ENCODE measurements around the gene HS3ST4.

The HS3ST4 gene

DNA sequence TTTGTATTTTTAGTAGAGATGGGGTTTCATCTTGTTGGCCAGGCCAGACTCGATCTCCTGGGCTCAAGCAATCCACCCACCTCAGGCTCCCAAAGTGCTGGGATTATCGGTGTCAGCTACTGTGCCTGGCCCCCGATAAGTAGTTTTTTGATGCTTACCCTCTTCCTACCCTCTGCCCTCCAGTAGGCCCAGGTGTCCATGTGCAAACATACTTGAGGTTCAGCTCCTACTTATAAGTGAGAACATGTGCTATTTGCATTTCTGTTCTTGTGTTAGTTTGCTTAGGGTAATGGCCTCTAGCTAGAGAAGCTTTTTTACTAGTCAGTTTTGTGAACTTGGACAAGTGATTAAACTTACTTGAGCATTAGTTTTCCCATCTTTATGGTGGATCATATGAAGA lies 136.8 kb downstream of the HS3ST4 start:
- DNase-seq: no peak

DNA sequence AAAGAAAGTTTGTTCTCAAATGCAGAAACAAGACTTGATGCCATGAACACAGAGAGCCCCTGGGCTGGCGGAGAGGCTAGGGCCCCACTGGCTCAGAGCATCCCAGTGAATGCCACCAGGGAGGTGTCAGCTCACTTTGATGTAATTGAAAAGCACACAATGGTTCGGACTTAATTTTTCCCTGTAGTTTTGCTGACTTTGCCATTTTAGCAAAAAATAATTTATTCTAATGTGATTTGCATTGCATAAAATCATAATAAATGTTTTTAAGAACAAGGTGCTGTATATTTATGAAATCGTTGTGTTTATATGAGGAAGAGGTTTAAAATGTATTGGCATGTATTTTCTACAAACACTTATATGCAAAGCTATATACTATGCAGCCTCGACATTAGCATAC lies 140.5 kb downstream of the HS3ST4 start:
- DNase-seq: no peak

- no peak for DNase-seq
Measured at GRCh38 chr16:25834101-25834500, 142.3 kb downstream of the HS3ST4 start.

- peak; percentile 36 to 55 (median 50) for DNase-seq
Measured at GRCh38 chr16:25835126-25835525, 143.4 kb downstream of the HS3ST4 start.

GRCh38 chr16:25838724-25839186 lies 147.0 kb downstream of the HS3ST4 start:
- DNase-seq: peak; percentile 45 to 79 (median 71)

GRCh38 chr16:25841761-25842160 lies 150.0 kb downstream of the HS3ST4 start:
- DNase-seq: no peak

DNA sequence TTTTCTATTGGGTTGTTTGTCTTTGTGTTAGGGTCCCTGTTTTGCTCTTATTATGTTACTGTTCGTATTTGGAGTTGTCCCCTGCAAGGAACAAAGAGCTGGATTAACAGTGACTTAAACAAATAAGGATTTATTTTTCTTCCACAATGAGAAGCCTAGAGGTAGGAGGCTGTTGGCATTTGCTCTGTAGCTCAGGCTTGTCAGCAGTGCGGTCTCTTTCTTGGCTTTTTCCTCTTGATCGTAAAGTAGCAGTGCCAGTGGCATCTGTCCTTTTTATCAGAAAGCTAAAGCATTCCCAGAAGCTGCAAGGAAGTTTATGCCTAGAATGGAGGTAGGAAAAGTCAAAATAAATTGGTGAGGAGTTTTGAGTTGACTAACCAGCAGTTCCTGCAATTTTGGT lies 154.1 kb downstream of the HS3ST4 start:
- DNase-seq: no peak

DNA sequence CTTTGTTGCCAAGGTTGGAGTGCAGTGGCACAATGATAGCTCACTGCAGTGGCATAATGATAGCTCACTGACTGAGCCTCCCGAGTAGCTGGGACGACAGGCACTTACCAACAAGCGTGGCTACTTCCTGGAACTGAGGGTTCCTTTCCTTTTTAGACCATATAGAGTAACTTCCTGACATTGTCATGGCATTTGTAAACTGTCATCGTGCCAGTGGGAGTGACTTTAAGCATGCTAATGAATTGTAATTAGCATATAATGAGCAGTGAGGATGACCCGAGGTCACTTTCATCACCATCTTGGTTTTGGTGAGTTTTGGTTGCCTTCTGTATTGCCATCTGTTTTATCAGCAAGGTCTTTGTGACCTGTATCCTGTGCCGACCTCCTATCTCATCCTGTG lies 162.4 kb downstream of the HS3ST4 start:
- no peak for DNase-seq

- no peak for DNase-seq
Measured at GRCh38 chr16:25855063-25855462, 163.3 kb downstream of the HS3ST4 start.

GRCh38 chr16:25855818-25856217 lies 164.1 kb downstream of the HS3ST4 start:
- no peak for DNase-seq

DNA sequence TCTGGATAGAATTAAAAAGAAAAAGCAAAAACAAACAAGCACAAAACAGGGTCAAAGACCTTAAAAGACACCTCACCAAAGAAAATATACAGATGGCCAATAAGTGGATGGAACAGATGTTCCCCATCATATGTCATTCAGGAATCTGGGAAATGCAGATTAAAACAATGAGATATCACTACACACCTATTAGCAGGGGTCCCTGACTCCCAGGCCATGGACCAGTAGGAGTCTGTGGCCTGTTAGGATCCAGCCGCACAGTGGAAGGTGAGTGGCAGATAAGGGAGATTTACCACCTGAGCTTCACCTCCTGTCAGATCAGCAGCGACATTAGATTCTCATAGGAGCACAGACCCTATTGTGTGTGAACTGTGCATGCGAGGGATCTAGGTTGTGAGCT lies 167.9 kb downstream of the HS3ST4 start:
- DNase-seq: no peak

DNA sequence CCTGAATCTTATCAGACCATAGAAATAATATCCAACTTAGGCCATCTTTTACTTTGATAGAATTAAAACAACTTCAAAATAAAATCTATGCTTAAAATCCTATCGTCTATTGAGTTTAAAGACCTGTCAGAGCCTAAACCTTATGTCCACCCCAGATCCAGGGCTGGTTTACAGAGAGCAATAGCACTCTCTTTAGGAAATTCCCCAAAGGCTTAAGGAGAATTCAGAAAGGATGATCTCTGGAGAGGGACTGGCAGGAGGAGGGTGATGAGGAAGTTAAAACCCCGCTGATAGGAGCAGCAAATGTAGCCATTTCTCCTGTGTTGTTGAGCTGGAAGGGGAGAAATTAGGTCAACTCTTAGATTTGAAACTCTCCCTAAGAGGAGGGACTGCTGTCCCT lies 175.3 kb downstream of the HS3ST4 start:
- no peak for DNase-seq

DNA sequence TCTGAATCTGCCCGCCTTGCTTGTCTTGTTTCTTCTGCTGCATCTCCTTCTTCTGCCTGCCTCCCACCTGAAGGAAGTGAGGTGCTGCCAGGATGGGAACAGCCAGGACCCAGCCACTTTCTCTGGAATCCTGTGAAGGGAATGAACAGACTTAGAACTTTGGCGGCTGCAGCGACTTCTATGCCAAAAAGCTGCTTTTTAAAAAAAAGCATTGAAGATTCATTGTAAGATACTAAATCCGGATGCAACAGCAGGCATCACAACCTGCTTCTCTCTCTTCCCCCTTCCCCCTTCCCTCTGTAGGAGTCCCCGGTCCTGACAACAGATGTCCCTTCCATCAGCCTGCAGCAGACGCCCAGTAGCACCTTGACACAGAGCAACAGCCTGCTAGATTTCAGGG lies 176.3 kb downstream of the HS3ST4 start:
- no peak for DNase-seq

DNA sequence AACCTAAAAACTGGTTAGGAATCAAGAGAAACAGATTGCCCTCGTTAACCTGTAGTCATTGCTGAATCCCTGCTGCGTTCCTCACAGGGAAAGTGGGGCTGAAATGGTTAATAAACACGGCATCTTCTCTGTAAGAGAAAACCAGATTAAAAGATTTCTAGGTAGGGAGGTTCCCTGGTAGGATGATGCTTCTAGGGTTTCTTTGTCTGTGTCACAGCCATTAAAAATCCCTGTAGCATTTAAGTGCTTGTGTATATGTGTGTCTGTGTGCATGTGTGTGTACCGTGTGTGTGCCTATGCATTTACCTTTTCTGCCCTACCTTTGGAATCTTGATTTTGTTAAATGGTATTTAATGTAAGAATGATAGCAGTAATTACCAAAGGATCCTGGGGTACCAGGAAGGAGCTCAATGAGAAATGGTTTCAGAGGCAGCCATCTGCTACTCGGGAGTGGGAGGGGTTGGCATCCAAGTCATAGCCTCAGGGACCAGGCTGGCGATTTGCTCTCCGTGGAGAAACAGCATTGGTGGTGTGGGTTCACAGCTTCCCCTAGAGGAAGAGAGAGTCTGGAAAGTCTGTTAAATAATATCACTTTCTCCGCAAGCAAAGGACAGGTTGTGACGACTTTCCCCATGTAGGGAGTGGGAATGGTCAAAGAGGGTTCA lies 177.1 kb downstream of the HS3ST4 start:
- no peak for DNase-seq

DNA sequence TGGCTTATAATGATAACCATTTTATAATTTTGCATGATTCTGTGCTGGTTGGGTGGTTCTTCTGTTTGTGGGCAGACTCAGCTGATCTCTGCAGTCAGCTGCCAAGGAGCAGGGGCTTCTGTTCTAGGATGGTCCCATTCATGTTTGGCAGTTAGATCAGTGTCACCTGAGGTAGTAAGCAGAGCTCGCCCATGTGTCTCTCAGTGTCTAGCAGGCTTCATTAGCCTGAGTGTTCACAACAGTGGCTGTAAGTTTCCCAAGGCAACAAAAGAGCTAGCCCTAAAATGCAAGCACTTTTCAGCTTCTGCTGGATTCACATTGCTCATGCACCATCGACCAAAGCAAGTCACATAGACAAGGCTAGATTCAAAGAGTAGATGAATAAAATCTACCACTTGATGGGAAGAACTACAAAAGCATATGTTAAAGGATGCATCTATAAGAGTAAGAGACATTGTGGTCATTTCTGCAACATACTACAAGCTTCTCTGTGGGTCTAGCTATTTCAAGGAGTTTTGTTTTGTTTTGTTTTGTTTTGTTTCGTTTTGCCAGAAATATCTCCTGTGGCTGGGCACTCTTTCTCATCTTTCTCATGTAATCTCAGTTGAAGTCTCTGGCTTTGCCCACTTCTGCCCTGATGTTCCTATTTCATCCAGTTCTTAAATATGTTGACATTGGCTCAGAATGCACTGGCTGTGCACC lies 180.8 kb downstream of the HS3ST4 start:
- DNase-seq: no peak

GRCh38 chr16:25874196-25874595 lies 182.4 kb downstream of the HS3ST4 start:
- DNase-seq: no peak

GRCh38 chr16:25875956-25876598 lies 184.3 kb downstream of the HS3ST4 start:
- no peak for DNase-seq

DNA sequence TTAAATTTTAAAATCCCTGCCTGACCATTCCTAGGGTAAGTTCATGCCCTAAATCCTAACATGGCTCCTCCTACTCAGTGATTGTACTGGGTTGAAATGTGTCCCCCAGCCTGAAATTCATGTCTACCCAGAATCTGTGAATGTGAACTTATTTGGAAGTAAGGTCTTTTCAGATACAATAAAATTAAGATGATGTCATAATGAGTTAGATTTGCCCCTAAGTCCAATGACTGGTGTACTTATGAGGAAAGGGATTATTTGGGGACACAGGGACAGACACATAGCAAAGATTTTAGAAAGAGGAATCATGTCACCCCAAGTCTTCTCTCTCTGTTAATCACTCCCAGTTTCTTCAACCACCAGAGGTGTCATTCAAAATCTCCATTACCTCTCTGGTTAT lies 185.3 kb downstream of the HS3ST4 start:
- no peak for DNase-seq

GRCh38 chr16:25886598-25886997 lies 194.8 kb downstream of the HS3ST4 start:
- no peak for DNase-seq

GRCh38 chr16:25888868-25889267 lies 197.1 kb downstream of the HS3ST4 start:
- no peak for DNase-seq

GRCh38 chr16:25893332-25893731 lies 201.6 kb downstream of the HS3ST4 start:
- DNase-seq: no peak

- DNase-seq: no peak
Measured at GRCh38 chr16:25894093-25894492, 202.3 kb downstream of the HS3ST4 start.

GRCh38 chr16:25895380-25895779 lies 203.6 kb downstream of the HS3ST4 start:
- DNase-seq: no peak

DNA sequence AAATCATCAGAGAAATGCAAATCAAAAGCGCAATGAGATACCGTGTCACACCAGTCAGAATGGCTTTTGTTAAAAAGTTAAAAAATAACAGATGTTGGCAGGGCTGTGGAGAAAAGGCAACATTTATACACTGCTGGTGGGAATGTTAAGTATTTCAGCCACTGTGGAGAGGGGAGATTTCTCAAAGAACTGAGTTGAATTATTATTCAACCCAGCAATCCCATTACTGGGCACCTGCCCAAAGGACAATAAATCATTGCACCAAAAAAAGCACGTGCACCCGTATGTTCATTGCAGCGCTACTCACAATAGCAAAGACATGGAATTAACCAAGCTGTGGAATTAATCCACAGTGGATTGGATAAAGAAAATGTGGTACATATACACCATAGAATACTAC lies 204.7 kb downstream of the HS3ST4 start:
- DNase-seq: no peak
